ENCODE measurements around the gene ABHD2. TPM values are rescaled to one million over a fixed set of nuclear protein-coding genes. Genes with fewer than 3 reads are reported as not detected.
"Not testable (repeated sequence)": the region's sequence is repeated elsewhere in the genome, so short reads cannot be mapped to it uniquely, and the experiment has no call there.

Gene ABHD2
- polyA plus RNA-seq, 1 experiment: 69.6 TPM

DNA sequence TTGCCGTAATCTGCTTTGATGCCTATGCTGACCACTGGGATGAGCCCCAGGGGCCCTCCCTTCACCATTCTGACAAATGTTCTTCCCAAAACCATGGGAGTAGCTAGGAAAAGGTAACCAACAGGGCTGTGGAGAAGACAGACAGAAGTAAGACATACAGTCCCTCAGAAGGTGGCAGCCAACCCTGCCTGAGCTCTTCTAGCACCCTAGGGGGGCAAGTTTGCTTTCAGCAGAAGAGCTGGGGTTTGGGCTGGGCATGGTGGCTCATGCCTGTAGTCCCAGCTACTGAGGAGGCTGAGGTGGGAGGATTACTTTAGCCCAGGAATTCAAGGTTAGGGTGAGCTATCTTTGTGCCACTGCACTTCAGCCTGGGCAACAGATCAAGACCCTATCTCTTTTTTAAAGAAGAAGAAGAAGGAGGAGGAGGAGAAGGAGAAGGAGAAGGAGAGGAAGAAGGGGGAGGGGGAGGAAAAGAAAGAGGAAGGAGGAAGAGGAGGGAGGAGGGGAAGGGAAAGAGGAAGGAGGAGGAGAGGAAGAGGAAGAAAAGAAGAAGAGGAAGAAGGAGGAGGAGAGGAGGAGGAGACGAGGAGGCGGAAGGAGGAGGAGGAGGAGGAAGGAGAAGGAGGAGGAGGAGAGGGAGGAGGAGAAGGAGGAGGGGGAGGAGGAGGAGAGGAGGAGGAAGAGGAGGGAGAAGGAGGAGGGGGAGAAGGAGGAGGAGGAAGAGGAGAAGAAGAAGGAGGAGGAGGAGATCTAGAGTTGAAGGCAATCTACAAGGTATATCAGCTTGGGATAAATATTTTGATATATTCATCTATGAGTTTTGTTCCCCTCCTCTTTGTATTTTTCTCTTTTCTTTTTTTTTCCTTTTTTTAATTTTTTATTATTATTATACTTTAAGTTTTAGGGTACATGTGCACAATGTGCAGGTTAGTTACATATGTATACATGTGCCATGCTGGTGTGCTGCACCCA, 44.9 kb upstream of the ABHD2 start:
- Histone ChIP-seq H3K36me3 (ENCODE audit: control insufficient read depth, insufficient read depth, low read length) (no peaks in the 10 kb centered on the region), H3K27me3 (ENCODE audit: control insufficient read depth, insufficient read depth, low read length) (no peaks in the 10 kb centered on the region), H3K4me3 (ENCODE audit: low read depth, low read length) (no peak overlapping the region)
- ChIA-PET POLR2A (no interaction called here), CTCF (interaction anchor here (1.1 to 1.8 kb wide), 3 partner anchors 9 to 129 kb away, joined by 3 to 8 read pairs (median 4); no protein-coding TSS in a partner anchor)
- DNase-seq (ENCODE audit: low read depth): no peak
- no peak for TF ChIP-seq CTCF (IDR thresholded peaks at IDR 0.05; ENCODE audit: insufficient read depth, low read depth, low read length)

GRCh38 chr15:89049016-89049666, 39.1 kb upstream of the ABHD2 start:
- CTCF ChIA-PET; H3K36me3 ChIP-seq (ENCODE audit: control insufficient read depth, insufficient read depth, low read length); POLR2A ChIA-PET; DNase-seq (ENCODE audit: low read depth); H3K4me3 ChIP-seq (ENCODE audit: low read depth, low read length); H3K27me3 ChIP-seq (ENCODE audit: control insufficient read depth, insufficient read depth, low read length): not testable (repeated sequence)

DNA sequence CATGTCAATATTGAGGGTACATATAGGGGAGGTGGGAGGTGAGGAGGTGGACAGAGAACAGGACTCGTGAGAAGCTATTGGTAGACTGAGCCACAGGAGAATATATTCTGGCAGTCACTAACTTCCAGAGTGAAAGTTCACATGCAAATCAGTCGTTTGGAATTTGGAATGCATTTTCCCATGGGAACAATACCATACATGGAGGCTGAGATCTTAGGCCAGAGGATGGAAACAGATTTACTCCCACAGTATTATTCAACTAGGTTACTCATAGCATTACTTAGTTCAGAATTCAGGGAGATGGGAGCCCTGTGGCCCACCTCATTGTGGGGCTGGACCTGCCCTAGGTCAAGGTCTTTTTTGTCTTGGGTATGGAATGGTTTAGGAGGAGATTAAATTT, 36.4 kb upstream of the ABHD2 start:
- no peak overlapping the region for H3K4me3 ChIP-seq (ENCODE audit: low read depth, low read length)
- no peak for TF ChIP-seq CTCF (IDR thresholded peaks at IDR 0.05; ENCODE audit: insufficient read depth, low read depth, low read length)
- ChIA-PET CTCF (interaction anchor here (0.8 to 13.0 kb wide), 8 partner anchors 9 to 173 kb away, joined by 3 to 306 read pairs (median 8); no protein-coding TSS in a partner anchor), POLR2A (no interaction called here)
- DNase-seq (ENCODE audit: low read depth): peak; percentile 72
- no peaks in the 10 kb centered on the region for H3K36me3 ChIP-seq (ENCODE audit: control insufficient read depth, insufficient read depth, low read length)
- no peaks in the 10 kb centered on the region for H3K27me3 ChIP-seq (ENCODE audit: control insufficient read depth, insufficient read depth, low read length)

- ChIA-PET CTCF (interaction anchor here (0.6 to 13.0 kb wide), 12 partner anchors 9 to 174 kb away, joined by 3 to 306 read pairs (median 4); no protein-coding TSS in a partner anchor), POLR2A (interaction anchor here (0.6 kb wide), 1 partner anchor 144 kb away, joined by 3 read pairs; no protein-coding TSS in a partner anchor)
- H3K4me3 ChIP-seq (ENCODE audit: low read depth, low read length): no peak overlapping the region
- DNase-seq (ENCODE audit: low read depth): peak; percentile 77
- no peaks in the 10 kb centered on the region for H3K36me3 ChIP-seq (ENCODE audit: control insufficient read depth, insufficient read depth, low read length)
- no peaks in the 10 kb centered on the region for H3K27me3 ChIP-seq (ENCODE audit: control insufficient read depth, insufficient read depth, low read length)
- no peak for TF ChIP-seq CTCF (IDR thresholded peaks at IDR 0.05; ENCODE audit: insufficient read depth, low read depth, low read length)
Measured at GRCh38 chr15:89052474-89052873, 35.8 kb upstream of the ABHD2 start.

GRCh38 chr15:89054873-89055272, 33.4 kb upstream of the ABHD2 start:
- POLR2A ChIA-PET: no interaction called here
- CTCF ChIA-PET: interaction anchor here (0.8 to 13.0 kb wide), 3 partner anchors 75 to 127 kb away, joined by 3 to 306 read pairs (median 6); no protein-coding TSS in a partner anchor
- H3K36me3 ChIP-seq (ENCODE audit: control insufficient read depth, insufficient read depth, low read length): no peaks in the 10 kb centered on the region
- no peak for TF ChIP-seq CTCF (IDR thresholded peaks at IDR 0.05; ENCODE audit: insufficient read depth, low read depth, low read length)
- no peaks in the 10 kb centered on the region for H3K27me3 ChIP-seq (ENCODE audit: control insufficient read depth, insufficient read depth, low read length)
- H3K4me3 ChIP-seq (ENCODE audit: low read depth, low read length): no peak overlapping the region
- DNase-seq (ENCODE audit: low read depth): no peak
